HCT116 (cell line): ENCODE measurements around the gene AHI1.

Experiments
- POLR2A ChIP-seq: IDR thresholded peaks from 2 replicates; pipeline ENCODE4 v1.7.0; 2011; ENCODE audit warnings: borderline replicate concordance; ENCODE audit not compliant: insufficient read depth, insufficient read length; ENCODE audit errors: extremely low read depth
- POLR2AphosphoS5 ChIP-seq: IDR thresholded peaks from 2 replicates; pipeline ENCODE4 v1.6.1; 2011; ENCODE audit warnings: mild to moderate bottlenecking, low read depth, low read length, moderate library complexity
- SIN3A ChIP-seq: IDR thresholded peaks from 2 replicates; pipeline ENCODE4 v1.6.1; 2012; ENCODE audit warnings: low read depth
- TCF7L2 ChIP-seq: IDR thresholded peaks from 2 replicates; pipeline ENCODE4 v1.7.0; 2011; ENCODE audit warnings: borderline replicate concordance, inconsistent platforms; ENCODE audit not compliant: insufficient read depth, insufficient read length; ENCODE audit errors: extremely low read depth
- YY1 ChIP-seq: IDR thresholded peaks from 2 replicates; pipeline ENCODE4 v1.6.1; 2011; ENCODE audit warnings: low read length, low read depth, moderate library complexity, mild to moderate bottlenecking; ENCODE audit not compliant: insufficient replicate concordance; ENCODE audit errors: extremely low read depth
- ZNF274 ChIP-seq: fragments of 200-500 bp; sonication (Bioruptor generic); IDR thresholded peaks from 2 replicates; pipeline ENCODE4 v1.6.1; 2014; ENCODE audit warnings: mild to moderate bottlenecking, low read depth, low read length, inconsistent platforms
- TF ChIP-seq, protein P1 (sequence below), 3 experiments: fragments of 200-600 bp in 1 of 3; sonication (generic) in 1 of 3; IDR thresholded peaks in 2 of 3; conservative IDR thresholded peaks in 1 of 3; 2 replicates each; pipeline ENCODE4 v1.5.1; 2012 to 2017; ENCODE audit warnings: low read depth in 2 of 3, low read length in 2 of 3, antibody characterized with exemption in 1 of 3, borderline replicate concordance in 1 of 3, control low read depth in 1 of 3, mild to moderate bottlenecking in 1 of 3, mixed read lengths in 1 of 3, mixed run types in 1 of 3, moderate library complexity in 1 of 3; ENCODE audit not compliant: insufficient read depth in 1 of 3
- TF ChIP-seq, protein P2 (sequence below): IDR thresholded peaks from 2 replicates; pipeline ENCODE4 v1.6.1; 2012; ENCODE audit warnings: low read depth
- TF ChIP-seq, protein P3 (sequence below): IDR thresholded peaks from 2 replicates; pipeline ENCODE4 v1.6.1; 2012

DNA sequence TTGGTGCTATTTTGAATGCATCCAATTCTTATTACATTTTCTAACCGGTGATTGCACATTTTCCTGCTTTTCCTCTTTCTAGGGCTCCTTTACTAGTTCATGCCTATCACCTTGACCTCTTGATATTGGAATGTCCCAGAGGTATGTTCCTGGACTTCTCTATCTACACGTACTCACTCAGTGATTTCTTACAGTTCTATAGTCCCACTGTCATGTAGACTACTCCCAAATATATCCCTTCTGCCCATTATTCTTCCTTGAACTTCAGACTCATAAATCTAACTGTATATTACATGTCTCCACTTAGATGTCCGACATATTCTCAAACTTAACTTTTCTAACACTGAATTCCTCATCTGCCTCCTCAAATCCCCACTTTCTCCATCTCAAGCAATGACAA, 7.2 kb upstream of the AHI1 start:
- TF ChIP-seq ZNF274 (no peak), POLR2A (no peak), SIN3A (no peak), YY1 (no peak), POLR2AphosphoS5 (no peak), TCF7L2 (no peak)
- TF ChIP-seq, protein P1, sequence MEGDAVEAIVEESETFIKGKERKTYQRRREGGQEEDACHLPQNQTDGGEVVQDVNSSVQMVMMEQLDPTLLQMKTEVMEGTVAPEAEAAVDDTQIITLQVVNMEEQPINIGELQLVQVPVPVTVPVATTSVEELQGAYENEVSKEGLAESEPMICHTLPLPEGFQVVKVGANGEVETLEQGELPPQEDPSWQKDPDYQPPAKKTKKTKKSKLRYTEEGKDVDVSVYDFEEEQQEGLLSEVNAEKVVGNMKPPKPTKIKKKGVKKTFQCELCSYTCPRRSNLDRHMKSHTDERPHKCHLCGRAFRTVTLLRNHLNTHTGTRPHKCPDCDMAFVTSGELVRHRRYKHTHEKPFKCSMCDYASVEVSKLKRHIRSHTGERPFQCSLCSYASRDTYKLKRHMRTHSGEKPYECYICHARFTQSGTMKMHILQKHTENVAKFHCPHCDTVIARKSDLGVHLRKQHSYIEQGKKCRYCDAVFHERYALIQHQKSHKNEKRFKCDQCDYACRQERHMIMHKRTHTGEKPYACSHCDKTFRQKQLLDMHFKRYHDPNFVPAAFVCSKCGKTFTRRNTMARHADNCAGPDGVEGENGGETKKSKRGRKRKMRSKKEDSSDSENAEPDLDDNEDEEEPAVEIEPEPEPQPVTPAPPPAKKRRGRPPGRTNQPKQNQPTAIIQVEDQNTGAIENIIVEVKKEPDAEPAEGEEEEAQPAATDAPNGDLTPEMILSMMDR (IDR thresholded peaks at IDR 0.05 in 2 of 3, conservative IDR thresholded peaks at IDR 0.05 in 1 of 3; ENCODE audit: borderline replicate concordance in 1 of 3, insufficient read depth in 1 of 3, low read depth in 2 of 3, low read length in 2 of 3) = no peak
- TF ChIP-seq, protein P2, sequence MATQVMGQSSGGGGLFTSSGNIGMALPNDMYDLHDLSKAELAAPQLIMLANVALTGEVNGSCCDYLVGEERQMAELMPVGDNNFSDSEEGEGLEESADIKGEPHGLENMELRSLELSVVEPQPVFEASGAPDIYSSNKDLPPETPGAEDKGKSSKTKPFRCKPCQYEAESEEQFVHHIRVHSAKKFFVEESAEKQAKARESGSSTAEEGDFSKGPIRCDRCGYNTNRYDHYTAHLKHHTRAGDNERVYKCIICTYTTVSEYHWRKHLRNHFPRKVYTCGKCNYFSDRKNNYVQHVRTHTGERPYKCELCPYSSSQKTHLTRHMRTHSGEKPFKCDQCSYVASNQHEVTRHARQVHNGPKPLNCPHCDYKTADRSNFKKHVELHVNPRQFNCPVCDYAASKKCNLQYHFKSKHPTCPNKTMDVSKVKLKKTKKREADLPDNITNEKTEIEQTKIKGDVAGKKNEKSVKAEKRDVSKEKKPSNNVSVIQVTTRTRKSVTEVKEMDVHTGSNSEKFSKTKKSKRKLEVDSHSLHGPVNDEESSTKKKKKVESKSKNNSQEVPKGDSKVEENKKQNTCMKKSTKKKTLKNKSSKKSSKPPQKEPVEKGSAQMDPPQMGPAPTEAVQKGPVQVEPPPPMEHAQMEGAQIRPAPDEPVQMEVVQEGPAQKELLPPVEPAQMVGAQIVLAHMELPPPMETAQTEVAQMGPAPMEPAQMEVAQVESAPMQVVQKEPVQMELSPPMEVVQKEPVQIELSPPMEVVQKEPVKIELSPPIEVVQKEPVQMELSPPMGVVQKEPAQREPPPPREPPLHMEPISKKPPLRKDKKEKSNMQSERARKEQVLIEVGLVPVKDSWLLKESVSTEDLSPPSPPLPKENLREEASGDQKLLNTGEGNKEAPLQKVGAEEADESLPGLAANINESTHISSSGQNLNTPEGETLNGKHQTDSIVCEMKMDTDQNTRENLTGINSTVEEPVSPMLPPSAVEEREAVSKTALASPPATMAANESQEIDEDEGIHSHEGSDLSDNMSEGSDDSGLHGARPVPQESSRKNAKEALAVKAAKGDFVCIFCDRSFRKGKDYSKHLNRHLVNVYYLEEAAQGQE = no peak
- TF ChIP-seq, protein P3, sequence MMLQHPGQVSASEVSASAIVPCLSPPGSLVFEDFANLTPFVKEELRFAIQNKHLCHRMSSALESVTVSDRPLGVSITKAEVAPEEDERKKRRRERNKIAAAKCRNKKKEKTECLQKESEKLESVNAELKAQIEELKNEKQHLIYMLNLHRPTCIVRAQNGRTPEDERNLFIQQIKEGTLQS = no peak
